SK-N-SH (cell line): ENCODE results near the gene ETV1. TPM values are rescaled to one million over a fixed set of nuclear protein-coding genes. Genes with fewer than 3 reads are reported as not detected.

Experiments
- CTCF ChIA-PET: fragments of 300-600, 350-600 bp; formaldehyde crosslinking; extraction: SDS; loops from one replicate; lab custom pipeline; 2021; lab: Yijun Ruan, JAX
- POLR2A ChIA-PET: fragments of 350-600 bp; sonication (Branson Sonifier 250); formaldehyde crosslinking; extraction: SDS; loops from one replicate; lab custom pipeline; 2020; ENCODE audit warnings: antibody characterized with exemption, inconsistent platforms; lab: Yijun Ruan, JAX
- DNase-seq: peaks from one replicate; pipeline ENCODE4 v3.0.0; 2012
- H2AFZ ChIP-seq: fragments of 200-600 bp; sonication (generic); 2 replicates; pipeline ENCODE4 v1.8.1; 2016; ENCODE audit warnings: antibody characterized with exemption, mild to moderate bottlenecking, low read depth
- H3F3A ChIP-seq: fragments of 200-600 bp; sonication (generic); replicated peaks from 2 replicates; pipeline ENCODE3; 2016; ENCODE audit warnings: antibody characterized with exemption, mild to moderate bottlenecking; ENCODE audit not compliant: insufficient read depth
- H3K27ac ChIP-seq, 2 experiments: fragments of 200-500 bp in 1 of 2; fragments of 200-600 bp in 1 of 2; sonication (Bioruptor generic) in 1 of 2; sonication (generic), shearing (Covaris generic) in 1 of 2; 2 replicates each; pipeline versions ENCODE4 v1.5.1 to v1.6.1; 2014 to 2016; ENCODE audit warnings: low read depth in 2 of 2, inconsistent platforms in 1 of 2, low read length in 1 of 2, mild to moderate bottlenecking in 1 of 2, mixed read lengths in 1 of 2
- H3K27me3 ChIP-seq: fragments of 200-600 bp; sonication (generic), shearing (Covaris generic); 2 replicates; pipeline ENCODE4 v1.6.1; 2016; ENCODE audit warnings: mixed run types; ENCODE audit not compliant: insufficient read depth
- H3K36me3 ChIP-seq, 2 experiments: fragments of 200-500 bp in 1 of 2; fragments of 200-600 bp in 1 of 2; sonication (Bioruptor generic) in 1 of 2; sonication (generic) in 1 of 2; replicated peaks in 1 of 2; 2 replicates each; pipeline versions ENCODE3 to v1.5.1; 2014 to 2016; ENCODE audit warnings: low read length in 1 of 2, mild to moderate bottlenecking in 1 of 2; ENCODE audit not compliant: insufficient read depth in 2 of 2, control insufficient read depth in 1 of 2
- H3K4me1 ChIP-seq, 2 experiments: fragments of 200-500 bp in 1 of 2; fragments of 200-600 bp in 1 of 2; sonication (Bioruptor generic) in 1 of 2; sonication (generic), shearing (Covaris generic) in 1 of 2; 2 replicates each; pipeline versions ENCODE4 v1.5.1 to v1.6.1; 2014 to 2016; ENCODE audit warnings: low read depth in 1 of 2, low read length in 1 of 2, mixed run types in 1 of 2; ENCODE audit not compliant: insufficient read depth in 2 of 2, control insufficient read depth in 1 of 2
- H3K4me2 ChIP-seq: fragments of 200-600 bp; sonication (generic), shearing (Covaris generic); 2 replicates; pipeline ENCODE4 v1.6.1; 2017; ENCODE audit warnings: mixed run types
- H3K4me3 ChIP-seq, 2 experiments: fragments of 200-500 bp in 1 of 2; fragments of 200-600 bp in 1 of 2; sonication (Bioruptor generic) in 1 of 2; sonication (generic), shearing (Covaris generic) in 1 of 2; 2 replicates each; pipeline versions ENCODE4 v1.5.1 to v1.8.1; 2014 to 2016; ENCODE audit warnings: low read depth in 2 of 2, inconsistent platforms in 1 of 2, low read length in 1 of 2, mild to moderate bottlenecking in 1 of 2, mixed read lengths in 1 of 2, moderate library complexity in 1 of 2
- H3K79me2 ChIP-seq: fragments of 200-600 bp; sonication (generic); 2 replicates; pipeline ENCODE4 v1.8.1; 2017; ENCODE audit warnings: mild to moderate bottlenecking; ENCODE audit not compliant: insufficient read depth
- H3K9ac ChIP-seq: fragments of 200-600 bp; sonication (generic); 2 replicates; pipeline ENCODE4 v1.6.1; 2017; ENCODE audit warnings: mixed run types
- H3K9me2 ChIP-seq: fragments of 200-600 bp; sonication (generic); 2 replicates; pipeline ENCODE4 v1.6.1; 2017; ENCODE audit warnings: mixed run types
- H3K9me3 ChIP-seq: fragments of 200-600 bp; sonication (generic); 2 replicates; pipeline ENCODE4 v1.6.1; 2017; ENCODE audit warnings: mixed run types, mild to moderate bottlenecking, moderate library complexity
- H4K20me1 ChIP-seq: fragments of 200-600 bp; sonication (generic); 2 replicates; pipeline ENCODE4 v1.6.1; 2017; ENCODE audit warnings: mild to moderate bottlenecking, mixed run types; ENCODE audit not compliant: insufficient read depth
- CHD2 ChIP-seq: fragments of 150-350 bp; IDR thresholded peaks from 2 replicates; pipeline ENCODE4 v1.6.1; 2018; ENCODE audit warnings: low read length; ENCODE audit not compliant: partially characterized antibody
- EP300 ChIP-seq, 2 experiments: IDR thresholded peaks; 2 replicates each; pipeline versions ENCODE4 v1.4.0 to v1.6.1; 2012; ENCODE audit warnings: borderline replicate concordance in 1 of 2, low read depth in 1 of 2, low read length in 1 of 2
- FOSL2 ChIP-seq: IDR thresholded peaks from 2 replicates; pipeline ENCODE4 v1.4.0; 2012; ENCODE audit warnings: low read depth, mild to moderate bottlenecking, moderate library complexity, borderline replicate concordance
- FOXJ3 ChIP-seq: sonication (generic); formaldehyde crosslinking; IDR thresholded peaks from 2 replicates; pipeline ENCODE4 v1.5.1; 2020; ENCODE audit warnings: mild to moderate bottlenecking, missing genetic modification reagents
- FOXM1 ChIP-seq: IDR thresholded peaks from 2 replicates; pipeline ENCODE4 v1.4.0; 2012; ENCODE audit warnings: low read depth, mild to moderate bottlenecking
- GATA2 ChIP-seq: sonication (generic); formaldehyde crosslinking; IDR thresholded peaks from 2 replicates; pipeline ENCODE4 v1.5.0; 2020; ENCODE audit warnings: mild to moderate bottlenecking, missing genetic modification reagents
- IRF3 ChIP-seq: fragments of 150-350 bp; IDR thresholded peaks from 2 replicates; pipeline ENCODE4 v1.6.1; 2016; ENCODE audit warnings: mild to moderate bottlenecking, low read depth, low read length
- JUND ChIP-seq: IDR thresholded peaks from 2 replicates; pipeline ENCODE4 v1.4.0; 2012
- POLR2AphosphoS5 ChIP-seq: IDR thresholded peaks from 2 replicates; pipeline ENCODE4 v1.6.1; 2012; ENCODE audit warnings: low read depth, low read length
- RFX5 ChIP-seq: IDR thresholded peaks from 2 replicates; pipeline ENCODE4 v1.6.1; 2012; ENCODE audit warnings: mild to moderate bottlenecking, improper control_type of control experiment, low read length
- SIN3A ChIP-seq: IDR thresholded peaks from 2 replicates; pipeline ENCODE4 v1.6.1; 2012; ENCODE audit warnings: low read depth, mild to moderate bottlenecking, low read length, moderate library complexity, borderline replicate concordance
- TAF1 ChIP-seq: IDR thresholded peaks from 2 replicates; pipeline ENCODE4 v1.6.1; 2012; ENCODE audit warnings: low read depth, mild to moderate bottlenecking, low read length, moderate library complexity, borderline replicate concordance
- ZBTB33 ChIP-seq: IDR thresholded peaks from 2 replicates; pipeline ENCODE4 v1.4.0; 2012; ENCODE audit warnings: low read depth, borderline replicate concordance
- WGBS: methylation state at CpG from one replicate; pipeline ENCODE4 v1.1.6; 2017; ENCODE audit warnings: low lambda C conversion rate; 5-methylcytosine and 5-hydroxymethylcytosine counted together
- polyA plus RNA-seq, 3 experiments: library from polyadenylated mRNA; depleted of rRNA; stranded (reverse); fragments of >200 nt; gene quantifications; 2 replicates each; pipeline ENCODE4 v1.2.3, GENCODE V29; 2012

ETV1 gene
- polyA plus RNA-seq, 1 of the 3 experiments (the other 2 are of a cell fraction) = 24.9 TPM

GRCh38 chr7:13991791-13992595 lies 2.5 kb upstream of the ETV1 start:
- no peak for DNase-seq
- peak overlapping the region; percentile 45 to 100; a peak in 3 of 4 replicates for H3K4me3 ChIP-seq
- no peak for TF ChIP-seq FOXJ3 (CRISPR knock-in tag)
- no peak for TF ChIP-seq CHD2
- no peak for TF ChIP-seq RFX5
- TF ChIP-seq FOSL2 = no peak
- no peak for TF ChIP-seq IRF3
- no peak for TF ChIP-seq FOXM1
- TF ChIP-seq ZBTB33 = no peak
- TF ChIP-seq GATA2 (CRISPR knock-in tag) = no peak
- TF ChIP-seq TAF1 = no peak
- TF ChIP-seq EP300 (IDR thresholded peaks at IDR 0.05; ENCODE audit: borderline replicate concordance in 1 of 2, low read depth in 1 of 2, low read length in 1 of 2) = no peak
- TF ChIP-seq SIN3A = no peak
- TF ChIP-seq JUND = no peak
- TF ChIP-seq POLR2AphosphoS5 = no peak
- no peaks in the 10 kb centered on the region for H3K79me2 ChIP-seq
- ChIA-PET CTCF (interaction anchor here (0.7 to 3.6 kb wide), 9 partner anchors 12 to 710 kb away, joined by 3 to 34 read pairs (median 4); no protein-coding TSS in a partner anchor), POLR2A (interaction anchor here (0.6 to 1.0 kb wide), 2 partner anchors 10 to 11 kb away, joined by 3 read pairs; no protein-coding TSS in a partner anchor)
- H3K9ac ChIP-seq = peak overlapping the region; percentile 68; the same call in 1 of the 2 replicates
- H3K4me1 ChIP-seq = peaks cover 3 to 21% of the 10 kb centered on the region in 2 experiments; a peak in 2 of 4 replicates
- WGBS = 92% methylated on average over 12 of the region's 12 CpGs
- peak overlapping the region; percentile 95 for H3K4me2 ChIP-seq
- no peaks in the 10 kb centered on the region for H3K9me3 ChIP-seq
- no peaks in the 10 kb centered on the region for H3K9me2 ChIP-seq
- H3F3A ChIP-seq = peaks cover 34% of the 10 kb centered on the region
- H2AFZ ChIP-seq = peak overlapping the region; percentile 96
- H3K27ac ChIP-seq = peak overlapping the region; percentile 89 to 91
- H3K36me3 ChIP-seq = no peaks in the 10 kb centered on the region
- no peaks in the 10 kb centered on the region for H3K27me3 ChIP-seq
- no peaks in the 10 kb centered on the region for H4K20me1 ChIP-seq
